GM12878 (cell line): ENCODE results near the gene OR14C36. TPM values are rescaled to one million over a fixed set of nuclear protein-coding genes. Genes with fewer than 3 reads are reported as not detected.

Source experiments
- BRCA1 ChIP-seq: IDR thresholded peaks from 2 replicates; pipeline ENCODE4 v1.6.1; 2011; ENCODE audit warnings: low read depth, low read length, improper control_type of control experiment
- CTCF ChIP-seq, 3 experiments: IDR thresholded peaks in 2 of 3; conservative IDR thresholded peaks in 1 of 3; 2 replicates each; pipeline ENCODE4 v1.5.1; 2011; ENCODE audit warnings: low read depth in 3 of 3, low read length in 3 of 3, mild to moderate bottlenecking in 3 of 3, control low read depth in 2 of 3, moderate library complexity in 2 of 3, inconsistent platforms in 1 of 3, mixed read lengths in 1 of 3; ENCODE audit not compliant: control insufficient read depth in 2 of 3, insufficient read depth in 1 of 3; ENCODE audit errors: extremely low read depth in 1 of 3
- EGR1 ChIP-seq, 2 experiments: IDR thresholded peaks; 1 replicate in 1 of 2; 2 replicates in 1 of 2; pipeline ENCODE4 v1.6.1; 2011 to 2012; ENCODE audit warnings: low read depth in 2 of 2, low read length in 2 of 2, borderline replicate concordance in 1 of 2, mild to moderate bottlenecking in 1 of 2, moderate library complexity in 1 of 2
- ELK1 ChIP-seq: IDR thresholded peaks from 2 replicates; pipeline ENCODE4 v1.6.1; 2012; ENCODE audit warnings: low read depth, low read length, improper control_type of control experiment
- MEF2B ChIP-seq: fragments of 450-650 bp; IDR thresholded peaks from 2 replicates; pipeline ENCODE4 v1.6.1; 2018; ENCODE audit warnings: mild to moderate bottlenecking, moderate library complexity; ENCODE audit not compliant: partially characterized antibody, poor library complexity, severe bottlenecking
- MXI1 ChIP-seq: fragments of 150-350 bp; IDR thresholded peaks from 2 replicates; pipeline ENCODE4 v1.6.1; 2011; ENCODE audit warnings: low read depth, mild to moderate bottlenecking, inconsistent platforms, low read length, improper control_type of control experiment
- NFYB ChIP-seq: IDR thresholded peaks from 2 replicates; pipeline ENCODE4 v1.6.1; 2011; ENCODE audit warnings: low read depth, mild to moderate bottlenecking, low read length, improper control_type of control experiment, moderate library complexity; ENCODE audit not compliant: insufficient read depth
- PBX3 ChIP-seq: IDR thresholded peaks from 2 replicates; pipeline ENCODE4 v1.6.1; 2011; ENCODE audit warnings: mild to moderate bottlenecking, low read depth, low read length, moderate library complexity; ENCODE audit not compliant: insufficient replicate concordance
- RBBP5 ChIP-seq: fragments of 200-600 bp; sonication (generic); conservative IDR thresholded peaks from 2 replicates; pipeline ENCODE4 v1.6.1; 2016
- WRNIP1 ChIP-seq: IDR thresholded peaks from 2 replicates; pipeline ENCODE4 v1.6.1; 2011; ENCODE audit warnings: low read depth, low read length, improper control_type of control experiment, borderline replicate concordance
- polyA plus RNA-seq, 11 experiments: library from polyadenylated mRNA; depleted of rRNA in 4 of 11; unstranded in 6 of 11; stranded (reverse) in 5 of 11; fragments of >200 nt; fragmentation: Nextera tagmentation in 4 of 11; fragmentation: Illumina TruSeq in 1 of 11; extraction: Ambion mirVana in 4 of 11; extraction: Trizol in 1 of 11; gene quantifications; 1 replicate in 1 of 11; 2 replicates in 10 of 11; pipeline versions ENCODE4 v1.2.1 to v1.2.3, GENCODE V29; 2011 to 2016; ENCODE audit warnings: inconsistent platforms in 2 of 11, missing spikeins in 2 of 11, low read depth in 1 of 11
- total RNA-seq, 4 experiments: library from RNA; depleted of rRNA in 3 of 4; stranded (reverse); fragments of >200 nt in 3 of 4; fragmentation: Illumina TruSeq in 1 of 4; extraction: Trizol in 1 of 4; gene quantifications; 2 replicates each; pipeline versions ENCODE4 v1.2.1 to v1.2.3, GENCODE V29; 2013 to 2021

Gene OR14C36
- total and polyA plus RNA-seq, 10 of the 15 experiments (the other 5 are each of a cell fraction or from before 2014, with no cell fraction given): not detected

GRCh38 chr1:248343451-248343850 is 5.1 kb upstream of the OR14C36 start (continued):
- TF ChIP-seq MXI1 (no peak), MEF2B (no peak), WRNIP1 (no peak), ELK1 (no peak), RBBP5 (no peak), CTCF (IDR thresholded peaks at IDR 0.05 in 2 of 3, conservative IDR thresholded peaks at IDR 0.05 in 1 of 3; ENCODE audit: control insufficient read depth in 2 of 3, extremely low read depth in 1 of 3, insufficient read depth in 1 of 3, low read depth in 3 of 3, low read length in 3 of 3) (no peak), EGR1 (IDR thresholded peaks at IDR 0.05; ENCODE audit: borderline replicate concordance in 1 of 2, low read depth in 2 of 2, low read length in 2 of 2) (no peak), NFYB (no peak), BRCA1 (no peak), PBX3 (no peak)
